Measurements from ENCODE around the gene MAML2. TPM values are rescaled to one million over a fixed set of nuclear protein-coding genes. Genes with fewer than 3 reads are reported as not detected.

The MAML2 gene
- total RNA-seq, 4 donors from 2014 or later: 20.0 to 33.7 (median 23.2) TPM

- TF ChIP-seq POLR2AphosphoS5 (IDR thresholded peaks at IDR 0.05): no peak
- TF ChIP-seq EP300 (IDR thresholded peaks at IDR 0.05): no peak
- no peak for TF ChIP-seq POLR2A (IDR thresholded peaks at IDR 0.05; ENCODE audit: low read depth)
These were observed 263.3 kb downstream of the MAML2 start for GRCh38 chr11:96079691-96080090.

GRCh38 chr11:96075532-96075959, 267.4 kb downstream of the MAML2 start:
- H3K27ac ChIP-seq (replicated peaks in 1 of 4): no peak overlapping the region
- no peak overlapping the region for H3K4me3 ChIP-seq
- intact Hi-C loops (cut with DNase I): no loop called here
- WGBS: 75% methylated on average over 5 of the region's 5 CpGs
- peaks cover 3 to 22% (median 12%) of the 10 kb centered on the region in 4 donors for H3K4me1 ChIP-seq
- DNase-seq (ENCODE audit: extremely low spot score): no peak
- peaks cover 0 to 3% (median 0%) of the 10 kb centered on the region in 4 donors for H3K36me3 ChIP-seq
- no peaks in the 10 kb centered on the region for H3K9me3 ChIP-seq
- TF ChIP-seq POLR2AphosphoS5 (IDR thresholded peaks at IDR 0.05): no peak
- no peak for TF ChIP-seq POLR2A (IDR thresholded peaks at IDR 0.05; ENCODE audit: low read depth)
- no peak for TF ChIP-seq CTCF (IDR thresholded peaks at IDR 0.05)
- no peak for TF ChIP-seq EP300 (IDR thresholded peaks at IDR 0.05)
- H3K27me3 ChIP-seq: no peaks in the 10 kb centered on the region

More at GRCh38 chr11:96079691-96080090, 263.3 kb downstream of the MAML2 start:
- Histone ChIP-seq H3K9me3 (no peaks in the 10 kb centered on the region), H3K4me1 (peaks cover 7 to 28% (median 18%) of the 10 kb centered on the region in 4 donors), H3K4me3 (no peak overlapping the region), H3K36me3 (no peaks in the 10 kb centered on the region), H3K27me3 (no peaks in the 10 kb centered on the region), H3K27ac (replicated peaks in 1 of 4) (no peak overlapping the region)
- no peak for DNase-seq (ENCODE audit: extremely low spot score)
- intact Hi-C loops (cut with DNase I): no loop called here
- WGBS: 92% methylated on average over 4 of the region's 4 CpGs

GRCh38 chr11:96074551-96075310, 268.3 kb downstream of the MAML2 start:
- no peaks in the 10 kb centered on the region for H3K9me3 ChIP-seq
- peaks cover 0 to 3% (median 0%) of the 10 kb centered on the region in 4 donors for H3K36me3 ChIP-seq
- WGBS: 85% methylated on average over 11 of the region's 11 CpGs
- intact Hi-C loops (cut with DNase I): no loop called here
- no peaks in the 10 kb centered on the region for H3K27me3 ChIP-seq
- no peak overlapping the region for H3K27ac ChIP-seq (replicated peaks in 1 of 4)
- peaks cover 3 to 22% (median 12%) of the 10 kb centered on the region in 4 donors for H3K4me1 ChIP-seq
- no peak for DNase-seq (ENCODE audit: extremely low spot score)
- TF ChIP-seq POLR2A (IDR thresholded peaks at IDR 0.05; ENCODE audit: low read depth): no peak
- H3K4me3 ChIP-seq: no peak overlapping the region

GRCh38 chr11:96073536-96073935, 269.5 kb downstream of the MAML2 start:
- no peak overlapping the region for H3K27ac ChIP-seq (replicated peaks in 1 of 4)
- DNase-seq (ENCODE audit: extremely low spot score): no peak
- peaks cover 3 to 21% (median 12%) of the 10 kb centered on the region in 4 donors for H3K4me1 ChIP-seq
- peaks cover 0 to 3% (median 0%) of the 10 kb centered on the region in 4 donors for H3K36me3 ChIP-seq
- no peak overlapping the region for H3K4me3 ChIP-seq
- TF ChIP-seq EP300 (IDR thresholded peaks at IDR 0.05): no peak
- TF ChIP-seq POLR2A (IDR thresholded peaks at IDR 0.05; ENCODE audit: low read depth): no peak
- no peak for TF ChIP-seq POLR2AphosphoS5 (IDR thresholded peaks at IDR 0.05)
- TF ChIP-seq CTCF (IDR thresholded peaks at IDR 0.05): no peak
- intact Hi-C loops (cut with DNase I): no loop called here
- 94% methylated on average over 5 of the region's 6 CpGs for WGBS
- no peaks in the 10 kb centered on the region for H3K9me3 ChIP-seq
- H3K27me3 ChIP-seq: no peaks in the 10 kb centered on the region

- H3K9me3 ChIP-seq: no peaks in the 10 kb centered on the region
- intact Hi-C loops (cut with DNase I): no loop called here
- H3K36me3 ChIP-seq: peaks cover 0 to 3% (median 0%) of the 10 kb centered on the region in 4 donors
- H3K27ac ChIP-seq (replicated peaks in 1 of 4): no peak overlapping the region
- peaks cover 3 to 17% (median 10%) of the 10 kb centered on the region in 4 donors for H3K4me1 ChIP-seq
- H3K4me3 ChIP-seq: no peak overlapping the region
- no peak for TF ChIP-seq POLR2AphosphoS5 (IDR thresholded peaks at IDR 0.05)
- no peak for TF ChIP-seq EP300 (IDR thresholded peaks at IDR 0.05)
- no peak for TF ChIP-seq POLR2A (IDR thresholded peaks at IDR 0.05; ENCODE audit: low read depth)
- TF ChIP-seq CTCF (IDR thresholded peaks at IDR 0.05): no peak
- no peak for DNase-seq (ENCODE audit: extremely low spot score)
- H3K27me3 ChIP-seq: no peaks in the 10 kb centered on the region
- 91% methylated on average over 7 of the region's 7 CpGs for WGBS
These were observed 270.4 kb downstream of the MAML2 start for GRCh38 chr11:96072592-96072991.

Measured in esophagus muscularis mucosa (tissue), 4 donors.